Liver (tissue), 3 donors: ENCODE results near the gene NSG1.

Source experiments
- EGR1 ChIP-seq, 2 donors: IDR thresholded peaks; 2 replicates each; pipeline ENCODE4 v1.6.1; 2016 to 2018; ENCODE audit warnings: antibody characterized with exemption in 2 of 2, low read depth in 2 of 2
- HNF4G ChIP-seq: IDR thresholded peaks from 2 replicates; pipeline ENCODE4 v1.6.1; 2016; ENCODE audit warnings: antibody characterized with exemption
- RAD21 ChIP-seq, 2 donors: IDR thresholded peaks; 2 replicates each; pipeline ENCODE4 v1.6.1; 2016; ENCODE audit warnings: antibody characterized with exemption in 2 of 2, mild to moderate bottlenecking in 2 of 2
- REST ChIP-seq: IDR thresholded peaks from 2 replicates; pipeline ENCODE4 v1.6.1; 2016; ENCODE audit warnings: antibody characterized with exemption, mild to moderate bottlenecking
- SP1 ChIP-seq: IDR thresholded peaks from 2 replicates; pipeline ENCODE4 v1.6.1; 2018; ENCODE audit warnings: antibody characterized with exemption, mild to moderate bottlenecking
- TAF1 ChIP-seq: conservative IDR thresholded peaks from 2 replicates; pipeline ENCODE4 v1.6.1; 2016; ENCODE audit warnings: antibody characterized with exemption, mild to moderate bottlenecking
- YY1 ChIP-seq: IDR thresholded peaks from 2 replicates; pipeline ENCODE4 v1.6.1; 2016; ENCODE audit warnings: antibody characterized with exemption, mild to moderate bottlenecking
- TF ChIP-seq, protein P1 (sequence below): fragments of 150-350 bp; IDR thresholded peaks from 2 replicates; pipeline ENCODE4 v1.5.1; 2017; ENCODE audit warnings: improper control_type of control experiment, low read depth, low read length; ENCODE audit not compliant: missing input control
- TF ChIP-seq, protein P2 (sequence below): IDR thresholded peaks from 2 replicates; pipeline ENCODE4 v1.6.1; 2016; ENCODE audit warnings: antibody characterized with exemption
- donor health status: healthy.
- donor health status: healthy.

DNA sequence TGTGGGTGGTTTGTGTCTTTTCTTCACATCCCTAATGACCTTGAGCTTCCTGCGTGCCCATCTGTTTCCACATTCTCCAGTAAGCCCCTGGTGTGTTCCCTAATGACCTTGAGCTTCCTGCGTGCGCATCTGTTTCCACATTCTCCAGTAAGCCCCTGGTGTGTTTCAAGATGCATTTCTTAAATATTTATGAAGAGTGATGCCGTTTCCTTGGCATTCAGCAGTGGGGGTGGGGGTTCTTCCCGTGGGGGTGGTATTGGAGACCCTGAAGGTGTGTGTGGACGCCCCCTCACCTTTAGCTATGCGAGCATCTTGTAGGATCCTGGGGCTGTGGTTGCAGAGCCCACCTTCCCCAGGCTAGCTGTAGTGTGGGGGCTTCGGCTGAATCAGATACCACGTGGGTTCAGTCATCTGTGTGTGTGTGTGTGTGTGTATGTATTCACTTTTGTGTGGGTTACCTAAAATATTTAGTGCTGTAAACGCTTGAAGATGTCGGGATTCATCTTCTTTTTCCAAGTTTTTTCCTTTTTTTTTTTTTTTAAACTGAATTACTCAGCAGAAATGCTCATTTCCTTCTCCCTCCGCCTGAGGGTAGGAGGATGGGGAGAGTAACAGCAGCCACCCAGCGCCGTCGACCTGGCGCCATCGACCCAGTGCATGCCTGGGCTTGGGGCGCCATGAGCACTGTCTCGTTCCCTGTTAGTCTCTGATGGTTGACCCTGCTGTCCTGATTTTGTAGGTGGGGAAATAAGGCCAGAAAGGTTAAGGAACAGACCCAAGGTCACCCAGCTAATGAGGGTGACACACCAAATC lies 9.9 kb downstream of the NSG1 start:
- TF ChIP-seq, protein P1, sequence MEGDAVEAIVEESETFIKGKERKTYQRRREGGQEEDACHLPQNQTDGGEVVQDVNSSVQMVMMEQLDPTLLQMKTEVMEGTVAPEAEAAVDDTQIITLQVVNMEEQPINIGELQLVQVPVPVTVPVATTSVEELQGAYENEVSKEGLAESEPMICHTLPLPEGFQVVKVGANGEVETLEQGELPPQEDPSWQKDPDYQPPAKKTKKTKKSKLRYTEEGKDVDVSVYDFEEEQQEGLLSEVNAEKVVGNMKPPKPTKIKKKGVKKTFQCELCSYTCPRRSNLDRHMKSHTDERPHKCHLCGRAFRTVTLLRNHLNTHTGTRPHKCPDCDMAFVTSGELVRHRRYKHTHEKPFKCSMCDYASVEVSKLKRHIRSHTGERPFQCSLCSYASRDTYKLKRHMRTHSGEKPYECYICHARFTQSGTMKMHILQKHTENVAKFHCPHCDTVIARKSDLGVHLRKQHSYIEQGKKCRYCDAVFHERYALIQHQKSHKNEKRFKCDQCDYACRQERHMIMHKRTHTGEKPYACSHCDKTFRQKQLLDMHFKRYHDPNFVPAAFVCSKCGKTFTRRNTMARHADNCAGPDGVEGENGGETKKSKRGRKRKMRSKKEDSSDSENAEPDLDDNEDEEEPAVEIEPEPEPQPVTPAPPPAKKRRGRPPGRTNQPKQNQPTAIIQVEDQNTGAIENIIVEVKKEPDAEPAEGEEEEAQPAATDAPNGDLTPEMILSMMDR = no peak
- TF ChIP-seq REST (no peak), YY1 (no peak), EGR1 (IDR thresholded peaks at IDR 0.05; ENCODE audit: low read depth in 2 of 2) (no peak), HNF4G (no peak), RAD21 (IDR thresholded peaks at IDR 0.05) (no peak), TAF1 (no peak), SP1 (no peak)
- TF ChIP-seq, protein P2, sequence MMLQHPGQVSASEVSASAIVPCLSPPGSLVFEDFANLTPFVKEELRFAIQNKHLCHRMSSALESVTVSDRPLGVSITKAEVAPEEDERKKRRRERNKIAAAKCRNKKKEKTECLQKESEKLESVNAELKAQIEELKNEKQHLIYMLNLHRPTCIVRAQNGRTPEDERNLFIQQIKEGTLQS = no peak
